OCI-LY7 (cell line): ENCODE measurements around the gene TNFSF18.

Source experiments
- CTCF ChIP-seq: fragments of 200-600 bp; sonication (generic); conservative IDR thresholded peaks from 2 replicates; pipeline ENCODE4 v1.5.1; 2014; ENCODE audit warnings: mild to moderate bottlenecking, antibody characterized with exemption, low read length, moderate library complexity, mixed read lengths
- EZH2phosphoT487 ChIP-seq: fragments of 200-600 bp; sonication (generic); IDR thresholded peaks from 2 replicates; pipeline ENCODE4 v1.6.1; 2018; ENCODE audit warnings: low read depth, borderline replicate concordance, mild to moderate bottlenecking, mixed run types, antibody characterized with exemption, low read length, moderate library complexity, mixed read lengths

DNA sequence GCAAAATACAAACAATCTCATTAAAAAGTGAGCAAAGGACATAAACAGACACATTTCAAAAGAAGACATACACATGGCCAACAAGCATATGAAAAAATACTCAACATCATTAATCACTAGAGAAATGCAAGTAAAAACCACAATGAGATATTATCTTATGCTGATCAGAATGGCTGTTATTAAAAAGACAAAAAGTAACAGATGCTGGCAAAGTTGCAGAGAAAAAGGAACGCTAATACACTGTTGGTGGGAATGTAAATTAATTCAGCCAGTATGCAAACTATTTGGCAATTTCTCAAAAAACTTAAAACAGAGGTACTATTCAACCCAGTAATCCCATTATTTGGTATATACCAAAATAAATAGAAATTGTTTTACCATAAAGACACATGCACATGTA, 32.2 kb upstream of the TNFSF18 start:
- TF ChIP-seq CTCF (no peak), EZH2phosphoT487 (no peak)
